ENCODE results near the gene KCND1.
A peak's percentile ranks its signal among the peaks of the same experiment; 100 is the strongest.

KCND1 gene

GRCh38 chrX:48911412-48912182, 60.0 kb downstream of the KCND1 start, which contains the start of gene SLC35A2:
TSS of gene SLC35A2 (minus strand) at chrX:48911646. CDS start at chrX:48911636, 10 bp downstream.
- DNase-seq (ENCODE audit: low read depth): peak; percentile 77

All from activated gamma-delta T cell treated with anti-CD3 and anti-CD28 coated beads, Interleukin-2, amount 50 U/mL, for 16 hours (primary cell).